ENCODE measurements around the gene TMEM138. TPM values are rescaled to one million over a fixed set of nuclear protein-coding genes. Genes with fewer than 3 reads are reported as not detected.
A peak's percentile ranks its signal among the peaks of the same experiment; 100 is the strongest.
"Not testable (repeated sequence)": the region's sequence is repeated elsewhere in the genome, so short reads cannot be mapped to it uniquely, and the experiment has no call there.

The TMEM138 gene
- total RNA-seq, 1 donor from 2014 or later: 20.9 TPM

GRCh38 chr11:61377461-61378160 lies 15.4 kb downstream of the TMEM138 start:
- TF ChIP-seq CTCF (IDR thresholded peaks at IDR 0.05; ENCODE audit: borderline replicate concordance): no peak
- intact Hi-C loops (cut with micrococcal nuclease): no loop called here

GRCh38 chr11:61378713-61379313 lies 16.6 kb downstream of the TMEM138 start:
- DNase-seq: no peak
- Histone ChIP-seq H3K4me3 (no peak overlapping the region), H3K4me1 (no peaks in the 10 kb centered on the region), H3K9me3 (replicated peaks) (no peaks in the 10 kb centered on the region), H3K27me3 (ENCODE audit: low read depth) (no peaks in the 10 kb centered on the region), H3K27ac (replicated peaks) (peak overlapping the region; percentile 70), H3K36me3 (peaks cover 9% of the 10 kb centered on the region)
- intact Hi-C loops (cut with micrococcal nuclease): no loop called here
- TF ChIP-seq CTCF (IDR thresholded peaks at IDR 0.05; ENCODE audit: borderline replicate concordance): no peak

More at GRCh38 chr11:61377461-61378160, 15.4 kb downstream of the TMEM138 start:
- Histone ChIP-seq H3K4me1 (no peaks in the 10 kb centered on the region), H3K27me3 (ENCODE audit: low read depth) (no peaks in the 10 kb centered on the region), H3K9me3 (replicated peaks) (no peaks in the 10 kb centered on the region), H3K27ac (replicated peaks) (no peak overlapping the region), H3K36me3 (peaks cover 9% of the 10 kb centered on the region), H3K4me3 (no peak overlapping the region)
- no peak for DNase-seq

- Histone ChIP-seq H3K36me3 (peaks cover 2% of the 10 kb centered on the region), H3K27me3 (ENCODE audit: low read depth) (no peaks in the 10 kb centered on the region), H3K27ac (replicated peaks) (no peak overlapping the region), H3K4me3 (no peak overlapping the region), H3K9me3 (replicated peaks) (no peaks in the 10 kb centered on the region), H3K4me1 (peaks cover 3% of the 10 kb centered on the region)
- TF ChIP-seq CTCF (IDR thresholded peaks at IDR 0.05; ENCODE audit: borderline replicate concordance): no peak
- no peak for DNase-seq
- intact Hi-C loops (cut with micrococcal nuclease): loop anchor here (5.0 kb wide), 1 partner anchor 44 kb away; no protein-coding TSS in a partner anchor
Measured at GRCh38 chr11:61380884-61381283, 18.7 kb downstream of the TMEM138 start.

GRCh38 chr11:61383859-61384258 lies 21.7 kb downstream of the TMEM138 start:
- not testable (repeated sequence) for H3K4me1 ChIP-seq; H3K27ac ChIP-seq (replicated peaks); H3K9me3 ChIP-seq (replicated peaks); H3K4me3 ChIP-seq; H3K36me3 ChIP-seq; H3K27me3 ChIP-seq (ENCODE audit: low read depth); DNase-seq
- intact Hi-C loops (cut with micrococcal nuclease): loop anchor here (5.0 kb wide), 1 partner anchor 47 kb away; no protein-coding TSS in a partner anchor

GRCh38 chr11:61384271-61385242 lies 22.4 kb downstream of the TMEM138 start:
- H3K9me3 ChIP-seq (replicated peaks): no peaks in the 10 kb centered on the region
- no peak for DNase-seq
- intact Hi-C loops (cut with micrococcal nuclease): loop anchor here (5.0 kb wide), 1 partner anchor 47 kb away; no protein-coding TSS in a partner anchor
- no peak overlapping the region for H3K27ac ChIP-seq (replicated peaks)
- no peaks in the 10 kb centered on the region for H3K36me3 ChIP-seq
- peaks cover 3% of the 10 kb centered on the region for H3K4me1 ChIP-seq
- TF ChIP-seq CTCF (IDR thresholded peaks at IDR 0.05; ENCODE audit: borderline replicate concordance): no peak
- no peaks in the 10 kb centered on the region for H3K27me3 ChIP-seq (ENCODE audit: low read depth)
- H3K4me3 ChIP-seq: no peak overlapping the region

Measured in left ventricle myocardium inferior (tissue), 1 donor.